K562 (cell line): ENCODE measurements around the gene BCL3. TPM values are rescaled to one million over a fixed set of nuclear protein-coding genes. Genes with fewer than 3 reads are reported as not detected.
A peak's percentile ranks its signal among the peaks of the same experiment; 100 is the strongest.

ENCODE experiments used
- ARID1B ChIP-seq: fragments of 450-650 bp; IDR thresholded peaks from 2 replicates; pipeline ENCODE4 v1.6.1; 2016; ENCODE audit warnings: antibody characterized with exemption, mild to moderate bottlenecking, inconsistent platforms
- BACH1 ChIP-seq: fragments of 200-800 bp; sonication (Bioruptor generic); IDR thresholded peaks from 2 replicates; pipeline ENCODE4 v1.6.1; 2016; ENCODE audit warnings: missing genetic modification characterization, missing compliant biosample characterization
- CBX8 ChIP-seq: fragments of 200-600 bp; sonication (generic); IDR thresholded peaks from 2 replicates; pipeline ENCODE4 v1.6.1; 2012; ENCODE audit warnings: borderline replicate concordance, mixed run types, low read depth, mild to moderate bottlenecking, moderate library complexity, mixed read lengths, low read length, control low read depth, inconsistent platforms; ENCODE audit not compliant: poor library complexity, severe bottlenecking; ENCODE audit errors: extremely low read depth
- CHD2 ChIP-seq: IDR thresholded peaks from 2 replicates; pipeline ENCODE4 v1.6.1; 2011; ENCODE audit warnings: low read depth, low read length
- FIP1L1 ChIP-seq: fragments of 200-400 bp; formaldehyde crosslinking; IDR thresholded peaks from 2 replicates; pipeline ENCODE4 v1.6.1; 2018; ENCODE audit warnings: mild to moderate bottlenecking, low read depth, low read length; ENCODE audit not compliant: poor library complexity, severe bottlenecking
- HCFC1 ChIP-seq: IDR thresholded peaks from 2 replicates; pipeline ENCODE4 v1.6.1; 2012; ENCODE audit warnings: low read depth, low read length, improper control_type of control experiment
- MYC ChIP-seq, 2 experiments: fragments of 250-450 bp in 1 of 2; sonication (Bioruptor Pico) in 1 of 2; IDR thresholded peaks; 2 replicates each; pipeline versions ENCODE4 v1.5.1 to v1.6.1; 2012 to 2021; ENCODE audit warnings: low read depth in 2 of 2, borderline replicate concordance in 1 of 2, improper control_type of control experiment in 1 of 2, low read length in 1 of 2, mild to moderate bottlenecking in 1 of 2, moderate library complexity in 1 of 2
- NFE2 ChIP-seq: IDR thresholded peaks from 2 replicates; pipeline ENCODE4 v1.6.1; 2014; ENCODE audit warnings: antibody characterized with exemption, low read depth
- RCOR1 ChIP-seq, 2 experiments: IDR thresholded peaks; 2 replicates each; pipeline ENCODE4 v1.6.1; 2012; ENCODE audit warnings: low read depth in 2 of 2, low read length in 2 of 2, borderline replicate concordance in 1 of 2, improper control_type of control experiment in 1 of 2
- SMAD2 ChIP-seq: fragments of 150-350 bp; IDR thresholded peaks from 2 replicates; pipeline ENCODE4 v1.6.1; 2014; ENCODE audit warnings: low read depth, mild to moderate bottlenecking, low read length
- TBP ChIP-seq: optimal IDR thresholded peaks from 2 replicates; pipeline ENCODE3; 2011; ENCODE audit warnings: low read depth, low read length, improper control_type of control experiment
- TCF7L2 ChIP-seq: fragments of 150-350 bp; IDR thresholded peaks from 2 replicates; pipeline ENCODE4 v1.6.1; 2016; ENCODE audit warnings: low read depth, mild to moderate bottlenecking, low read length, moderate library complexity
- ZNF232 ChIP-seq: sonication (generic); formaldehyde crosslinking; IDR thresholded peaks from 2 replicates; pipeline ENCODE4 v1.8.0; 2022; ENCODE audit warnings: mild to moderate bottlenecking, missing genetic modification reagents
- ZNF551 ChIP-seq: fragments of 250-450 bp; sonication (Bioruptor Pico); IDR thresholded peaks from 2 replicates; pipeline ENCODE4 v1.5.0; 2021; ENCODE audit warnings: mild to moderate bottlenecking, moderate library complexity
- ZNF583 ChIP-seq: fragments of 250-450 bp; sonication (Bioruptor Pico); IDR thresholded peaks from 2 replicates; pipeline ENCODE4 v1.4.0; 2020
- ZNF707 ChIP-seq: fragments of 250-450 bp; sonication (Bioruptor Pico); conservative IDR thresholded peaks from 2 replicates; pipeline ENCODE4 v1.8.0; 2022; ENCODE audit warnings: inconsistent platforms, mild to moderate bottlenecking, moderate library complexity
- ZNF740 ChIP-seq, 3 experiments: fragments of 200-800 bp in 1 of 3; sonication (Bioruptor generic) in 1 of 3; sonication (generic) in 1 of 3; formaldehyde crosslinking in 1 of 3; IDR thresholded peaks; 2 replicates each; pipeline versions ENCODE4 v1.6.1 to v1.8.0; 2016 to 2022; ENCODE audit warnings: mild to moderate bottlenecking in 2 of 3, missing compliant biosample characterization in 2 of 3, missing genetic modification characterization in 2 of 3, missing genetic modification reagents in 1 of 3
- polyA plus RNA-seq, 8 experiments: library from polyadenylated mRNA; depleted of rRNA in 4 of 8; stranded (reverse) in 5 of 8; unstranded in 3 of 8; fragments of >200 nt; fragmentation: Nextera tagmentation in 2 of 8; fragmentation: Illumina TruSeq in 1 of 8; extraction: Ambion mirVana in 2 of 8; extraction: Trizol in 1 of 8; gene quantifications; 2 replicates each; pipeline versions ENCODE4 v1.2.1 to v1.2.3, GENCODE V29; 2011 to 2014; ENCODE audit warnings: inconsistent platforms in 1 of 8, missing spikeins in 1 of 8
- total RNA-seq, 7 experiments: library from RNA; depleted of rRNA in 6 of 7; stranded (reverse); fragments of >200 nt in 6 of 7; fragmentation: Illumina TruSeq in 2 of 7; extraction: Trizol in 2 of 7; gene quantifications; 2 replicates each; pipeline versions ENCODE4 v1.2.1 to v1.2.3, GENCODE V29; 2011 to 2021; ENCODE audit warnings: low replicate concordance in 1 of 7
- TF ChIP-seq, protein P1 (sequence below), 3 experiments: fragments of 200-800 bp in 1 of 3; fragments of 250-450 bp in 1 of 3; fragments of 450-650 bp in 1 of 3; sonication (Bioruptor Pico) in 1 of 3; sonication (Bioruptor generic) in 1 of 3; formaldehyde crosslinking in 1 of 3; IDR thresholded peaks; 2 replicates each; pipeline versions ENCODE4 v1.6.1 to v1.8.0; 2016 to 2022; ENCODE audit warnings: mild to moderate bottlenecking in 2 of 3, missing genetic modification characterization in 2 of 3, missing compliant biosample characterization in 1 of 3, moderate library complexity in 1 of 3
- TF ChIP-seq, protein P2 (sequence below): fragments of 450-650 bp; formaldehyde crosslinking; IDR thresholded peaks from 2 replicates; pipeline ENCODE4 v1.4.0; 2020; ENCODE audit warnings: mild to moderate bottlenecking, moderate library complexity

Gene BCL3
- total and polyA plus RNA-seq, 9 of the 15 experiments (the other 6 are each of a cell fraction or from before 2014, with no cell fraction given): 0.03 to 2.4 (median 0.50) TPM; not detected in 1

DNA sequence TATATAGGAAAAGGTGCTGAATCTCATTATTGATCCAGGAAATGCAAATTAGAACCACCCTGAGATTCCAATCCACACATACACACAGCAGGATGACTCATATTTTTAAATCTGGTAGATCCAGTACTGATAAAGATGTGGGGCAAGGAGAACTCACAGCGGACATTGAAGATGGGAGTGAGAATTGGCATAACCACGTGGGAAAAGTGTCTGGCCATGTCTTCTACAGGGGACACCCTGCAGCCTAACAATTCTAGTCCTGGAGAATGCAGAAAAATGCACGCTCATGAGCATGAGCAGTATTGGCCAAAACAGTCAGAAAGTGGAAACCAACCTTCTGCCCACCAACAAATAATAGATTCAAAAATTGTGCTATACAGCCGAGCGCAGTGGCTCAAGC lies 13.5 kb upstream of the BCL3 start (continued):
- TF ChIP-seq, protein P1, sequence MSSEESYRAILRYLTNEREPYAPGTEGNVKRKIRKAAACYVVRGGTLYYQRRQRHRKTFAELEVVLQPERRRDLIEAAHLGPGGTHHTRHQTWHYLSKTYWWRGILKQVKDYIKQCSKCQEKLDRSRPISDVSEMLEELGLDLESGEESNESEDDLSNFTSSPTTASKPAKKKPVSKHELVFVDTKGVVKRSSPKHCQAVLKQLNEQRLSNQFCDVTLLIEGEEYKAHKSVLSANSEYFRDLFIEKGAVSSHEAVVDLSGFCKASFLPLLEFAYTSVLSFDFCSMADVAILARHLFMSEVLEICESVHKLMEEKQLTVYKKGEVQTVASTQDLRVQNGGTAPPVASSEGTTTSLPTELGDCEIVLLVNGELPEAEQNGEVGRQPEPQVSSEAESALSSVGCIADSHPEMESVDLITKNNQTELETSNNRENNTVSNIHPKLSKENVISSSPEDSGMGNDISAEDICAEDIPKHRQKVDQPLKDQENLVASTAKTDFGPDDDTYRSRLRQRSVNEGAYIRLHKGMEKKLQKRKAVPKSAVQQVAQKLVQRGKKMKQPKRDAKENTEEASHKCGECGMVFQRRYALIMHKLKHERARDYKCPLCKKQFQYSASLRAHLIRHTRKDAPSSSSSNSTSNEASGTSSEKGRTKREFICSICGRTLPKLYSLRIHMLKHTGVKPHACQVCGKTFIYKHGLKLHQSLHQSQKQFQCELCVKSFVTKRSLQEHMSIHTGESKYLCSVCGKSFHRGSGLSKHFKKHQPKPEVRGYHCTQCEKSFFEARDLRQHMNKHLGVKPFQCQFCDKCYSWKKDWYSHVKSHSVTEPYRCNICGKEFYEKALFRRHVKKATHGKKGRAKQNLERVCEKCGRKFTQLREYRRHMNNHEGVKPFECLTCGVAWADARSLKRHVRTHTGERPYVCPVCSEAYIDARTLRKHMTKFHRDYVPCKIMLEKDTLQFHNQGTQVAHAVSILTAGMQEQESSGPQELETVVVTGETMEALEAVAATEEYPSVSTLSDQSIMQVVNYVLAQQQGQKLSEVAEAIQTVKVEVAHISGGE (CRISPR knock-in tag; IDR thresholded peaks at IDR 0.05): no peak
- TF ChIP-seq SMAD2 (no peak), TCF7L2 (no peak), CBX8 (no peak), ZNF707 (no peak), ZNF551 (CRISPR knock-in tag) (no peak), FIP1L1 (no peak), TBP (peak; percentile 72), ARID1B (0 out of 2 replicates have a peak, but pooled peaks have one; percentile 14), BACH1 (tag) (no peak), ZNF740 (CRISPR knock-in tag; IDR thresholded peaks at IDR 0.05) (no peak), ZNF740 (tag; IDR thresholded peaks at IDR 0.05) (no peak), NFE2 (no peak), MYC (IDR thresholded peaks at IDR 0.05; ENCODE audit: low read depth, low read length) (no peak), MYC (CRISPR knock-in tag; IDR thresholded peaks at IDR 0.05; ENCODE audit: borderline replicate concordance, low read depth) (no peak), HCFC1 (no peak), CHD2 (no peak), RCOR1 (IDR thresholded peaks at IDR 0.05; ENCODE audit: borderline replicate concordance in 1 of 2, low read depth in 2 of 2, low read length in 2 of 2) (peak in 1 of 2 experiments; percentile 34; a peak in 1 of 4 replicates), ZNF232 (CRISPR knock-in tag) (no peak), ZNF583 (CRISPR knock-in tag) (no peak)
- TF ChIP-seq, protein P2, sequence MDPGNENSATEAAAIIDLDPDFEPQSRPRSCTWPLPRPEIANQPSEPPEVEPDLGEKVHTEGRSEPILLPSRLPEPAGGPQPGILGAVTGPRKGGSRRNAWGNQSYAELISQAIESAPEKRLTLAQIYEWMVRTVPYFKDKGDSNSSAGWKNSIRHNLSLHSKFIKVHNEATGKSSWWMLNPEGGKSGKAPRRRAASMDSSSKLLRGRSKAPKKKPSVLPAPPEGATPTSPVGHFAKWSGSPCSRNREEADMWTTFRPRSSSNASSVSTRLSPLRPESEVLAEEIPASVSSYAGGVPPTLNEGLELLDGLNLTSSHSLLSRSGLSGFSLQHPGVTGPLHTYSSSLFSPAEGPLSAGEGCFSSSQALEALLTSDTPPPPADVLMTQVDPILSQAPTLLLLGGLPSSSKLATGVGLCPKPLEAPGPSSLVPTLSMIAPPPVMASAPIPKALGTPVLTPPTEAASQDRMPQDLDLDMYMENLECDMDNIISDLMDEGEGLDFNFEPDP (CRISPR knock-in tag): no peak
